ENCODE data around the gene GRIP2. TPM values are rescaled to one million over a fixed set of nuclear protein-coding genes. Genes with fewer than 3 reads are reported as not detected.

Gene GRIP2
- total RNA-seq, 3 donors from 2014 or later (not counting 1 experiment from before 2014, with no cell fraction given): not detected

GRCh38 chr3:14465425-14465824, 74.7 kb downstream of the GRIP2 start:
- no peak for TF ChIP-seq CTCF (IDR thresholded peaks at IDR 0.05)
- Mint-ChIP-seq H3K27ac (no peak overlapping the region), H3K9me3 (no peaks in the 10 kb centered on the region), H3K36me3 (no peaks in the 10 kb centered on the region), H3K4me1 (peaks cover 1 to 4% of the 10 kb centered on the region in 2 donors), H3K27me3 (ENCODE audit: low read depth in 2 of 2) (no peaks in the 10 kb centered on the region), H3K4me3 (no peak overlapping the region)
- H3K27ac ChIP-seq (ENCODE audit: low read length): no peak overlapping the region
- H3K9me3 ChIP-seq (ENCODE audit: control insufficient read depth, insufficient read depth, low read length): no peaks in the 10 kb centered on the region
- ATAC-seq: no peak
- H3K4me1 ChIP-seq (ENCODE audit: control insufficient read depth, insufficient read depth, low read length): peaks cover 8% of the 10 kb centered on the region
- no peaks in the 10 kb centered on the region for H3K27me3 ChIP-seq (ENCODE audit: control insufficient read depth, insufficient read depth, low read length)
- WGBS (ENCODE audit: insufficient coverage): 93% methylated on average over 3 of the region's 3 CpGs
- no peak for DNase-seq
- peaks cover 31% of the 10 kb centered on the region for H3K36me3 ChIP-seq (ENCODE audit: control insufficient read depth, insufficient read depth, low read length)
- H3K4me3 ChIP-seq (ENCODE audit: low read length): no peak overlapping the region
- intact Hi-C loops (cut with micrococcal nuclease): no loop called here

- intact Hi-C loops (cut with micrococcal nuclease): no loop called here
- H3K27ac ChIP-seq (ENCODE audit: low read length): no peak overlapping the region
- H3K36me3 ChIP-seq (ENCODE audit: control insufficient read depth, insufficient read depth, low read length): peaks cover 31% of the 10 kb centered on the region
- H3K9me3 ChIP-seq (ENCODE audit: control insufficient read depth, insufficient read depth, low read length): no peaks in the 10 kb centered on the region
- no peak for TF ChIP-seq CTCF (IDR thresholded peaks at IDR 0.05)
- Mint-ChIP-seq H3K27me3 (ENCODE audit: low read depth in 2 of 2) (no peaks in the 10 kb centered on the region), H3K9me3 (no peaks in the 10 kb centered on the region), H3K4me1 (peaks cover 7 to 10% of the 10 kb centered on the region in 2 donors), H3K27ac (no peak overlapping the region), H3K4me3 (no peak overlapping the region), H3K36me3 (no peaks in the 10 kb centered on the region)
- 93% methylated on average over 4 of the region's 4 CpGs for WGBS (ENCODE audit: insufficient coverage)
- no peak overlapping the region for H3K4me3 ChIP-seq (ENCODE audit: low read length)
- no peak for ATAC-seq
- no peak for DNase-seq
- H3K27me3 ChIP-seq (ENCODE audit: control insufficient read depth, insufficient read depth, low read length): no peaks in the 10 kb centered on the region
- peaks cover 8% of the 10 kb centered on the region for H3K4me1 ChIP-seq (ENCODE audit: control insufficient read depth, insufficient read depth, low read length)
These were observed 75.6 kb downstream of the GRIP2 start for GRCh38 chr3:14464521-14464920.

- Mint-ChIP-seq H3K4me3 (no peak overlapping the region), H3K9me3 (no peaks in the 10 kb centered on the region), H3K27ac (no peak overlapping the region), H3K27me3 (ENCODE audit: low read depth in 2 of 2) (no peaks in the 10 kb centered on the region), H3K36me3 (no peaks in the 10 kb centered on the region), H3K4me1 (peaks cover 7 to 10% of the 10 kb centered on the region in 2 donors)
- Histone ChIP-seq H3K4me1 (ENCODE audit: control insufficient read depth, insufficient read depth, low read length) (peaks cover 8% of the 10 kb centered on the region), H3K4me3 (ENCODE audit: low read length) (no peak overlapping the region), H3K9me3 (ENCODE audit: control insufficient read depth, insufficient read depth, low read length) (no peaks in the 10 kb centered on the region), H3K36me3 (ENCODE audit: control insufficient read depth, insufficient read depth, low read length) (peaks cover 31% of the 10 kb centered on the region), H3K27me3 (ENCODE audit: control insufficient read depth, insufficient read depth, low read length) (no peaks in the 10 kb centered on the region), H3K27ac (ENCODE audit: low read length) (no peak overlapping the region)
- ATAC-seq: no peak
- TF ChIP-seq CTCF (IDR thresholded peaks at IDR 0.05): no peak
- intact Hi-C loops (cut with micrococcal nuclease): no loop called here
- DNase-seq: no peak
- 83% methylated on average over 5 of the region's 5 CpGs for WGBS (ENCODE audit: insufficient coverage)
These were observed 76.0 kb downstream of the GRIP2 start for GRCh38 chr3:14464141-14464465.

- DNase-seq (no peak), ATAC-seq (no peak)
- H3K27ac ChIP-seq (ENCODE audit: low read length): no peak overlapping the region
- H3K27me3 ChIP-seq (ENCODE audit: control insufficient read depth, insufficient read depth, low read length): no peaks in the 10 kb centered on the region
- no peak overlapping the region for H3K27ac Mint-ChIP-seq
- no peak overlapping the region for H3K4me3 ChIP-seq (ENCODE audit: low read length)
- intact Hi-C loops (cut with micrococcal nuclease): no loop called here
- no peak for TF ChIP-seq CTCF (IDR thresholded peaks at IDR 0.05)
- H3K4me1 ChIP-seq (ENCODE audit: control insufficient read depth, insufficient read depth, low read length): peaks cover 8% of the 10 kb centered on the region
- 84% methylated on average over 25 of the region's 26 CpGs for WGBS (ENCODE audit: insufficient coverage)
- H3K27me3 Mint-ChIP-seq (ENCODE audit: low read depth in 2 of 2): no peaks in the 10 kb centered on the region
- H3K4me1 Mint-ChIP-seq: peaks cover 7 to 10% of the 10 kb centered on the region in 2 donors
- H3K36me3 Mint-ChIP-seq: no peaks in the 10 kb centered on the region
- no peaks in the 10 kb centered on the region for H3K9me3 ChIP-seq (ENCODE audit: control insufficient read depth, insufficient read depth, low read length)
- peaks cover 28% of the 10 kb centered on the region for H3K36me3 ChIP-seq (ENCODE audit: control insufficient read depth, insufficient read depth, low read length)
- no peaks in the 10 kb centered on the region for H3K9me3 Mint-ChIP-seq
- H3K4me3 Mint-ChIP-seq: no peak overlapping the region
These were observed 76.6 kb downstream of the GRIP2 start for GRCh38 chr3:14463330-14464140.

Measured in natural killer cell (primary cell).